Right cardiac atrium (tissue), 5 donors: ENCODE measurements around the gene FRMPD2. TPM values are rescaled to one million over a fixed set of nuclear protein-coding genes. Genes with fewer than 3 reads are reported as not detected.
A peak's percentile ranks its signal among the peaks of the same experiment; 100 is the strongest.
"Not testable (repeated sequence)": the region's sequence is repeated elsewhere in the genome, so short reads cannot be mapped to it uniquely, and the experiment has no call there.

Experiments used
- ATAC-seq, 2 donors: fragments of 200-7000 bp; cut with Tn5 transposase; one replicate each; pipeline versions ENCODE4 v1.8.0 to v1.9.1; 2020; ENCODE audit warnings: moderate library complexity in 2 of 2, mild to moderate bottlenecking in 1 of 2
- DNase-seq, 3 donors: peaks; one replicate each; pipeline ENCODE4 v3.0.0-alpha.2; 2020
- H3K27ac ChIP-seq: one replicate; pipeline ENCODE4 v1.5.1; 2013; ENCODE audit warnings: mild to moderate bottlenecking, low read length, control low read depth, moderate library complexity
- H3K27me3 ChIP-seq: one replicate; pipeline ENCODE4 v1.6.1; 2013; ENCODE audit not compliant: control insufficient read depth, insufficient read depth
- H3K4me1 ChIP-seq: one replicate; pipeline ENCODE4 v1.6.1; 2013; ENCODE audit warnings: low read length; ENCODE audit not compliant: control insufficient read depth, insufficient read depth
- H3K4me3 ChIP-seq: one replicate; pipeline ENCODE4 v1.5.1; 2013; ENCODE audit warnings: low read length, control low read depth
- H3K9me3 ChIP-seq: one replicate; pipeline ENCODE4 v1.6.1; 2013; ENCODE audit warnings: low read length; ENCODE audit not compliant: control insufficient read depth
- WGBS: extraction: QIAGEN DNeasy Blood & Tissue Kit; methylation state at CpG from one replicate; pipeline ENCODE4 v1.1.7; 2013; 5-methylcytosine and 5-hydroxymethylcytosine counted together
- intact Hi-C, 4 donors: fragments of 100-400 bp; cut with DNase I; formaldehyde crosslinking; loops; one replicate each; pipeline versions ENCODE4 v1.11.0 to v1.14.0; 2022 to 2023
- polyA plus RNA-seq: library from polyadenylated mRNA; stranded (reverse); fragments of 200-250 nt; gene quantifications from one replicate; pipeline ENCODE4 v1.2.3, GENCODE V29; 2013
- total RNA-seq, 4 donors: library from RNA; stranded (reverse); fragmentation: NEBNext Ultra II Directional; extraction: Animal tissue kit (Norgen Biotek cat#: 25700); gene quantifications; one replicate each; pipeline ENCODE4 v1.2.1, GENCODE V29; 2021
- donor health status: healthy with polysubstance abuse.
- donor health status: DM: no; HTN: yes; CAD: no.
- donor health status: DM: no; HTN: no; CAD: no.
- donor health status: DM: no; HTN: yes; CAD: no; lungs with severe emphysema.
- donor health status: DM: yes; HTN: yes; CAD: no.

Gene FRMPD2
- total and polyA plus RNA-seq, 5 donors: 1.3 to 6.5 (median 4.3) TPM

GRCh38 chr10:48197236-48197899 lies 77.1 kb downstream of the FRMPD2 start:
- no peak overlapping the region for H3K27ac ChIP-seq
- H3K27me3 ChIP-seq: no peaks in the 10 kb centered on the region
- intact Hi-C loops: no loop called here
- WGBS: 84% methylated on average over 6 of the region's 6 CpGs
- H3K9me3 ChIP-seq: no peaks in the 10 kb centered on the region
- no peak overlapping the region for H3K4me3 ChIP-seq
- ATAC-seq (no peak), DNase-seq (no peak)
- no peaks in the 10 kb centered on the region for H3K4me1 ChIP-seq

DNA sequence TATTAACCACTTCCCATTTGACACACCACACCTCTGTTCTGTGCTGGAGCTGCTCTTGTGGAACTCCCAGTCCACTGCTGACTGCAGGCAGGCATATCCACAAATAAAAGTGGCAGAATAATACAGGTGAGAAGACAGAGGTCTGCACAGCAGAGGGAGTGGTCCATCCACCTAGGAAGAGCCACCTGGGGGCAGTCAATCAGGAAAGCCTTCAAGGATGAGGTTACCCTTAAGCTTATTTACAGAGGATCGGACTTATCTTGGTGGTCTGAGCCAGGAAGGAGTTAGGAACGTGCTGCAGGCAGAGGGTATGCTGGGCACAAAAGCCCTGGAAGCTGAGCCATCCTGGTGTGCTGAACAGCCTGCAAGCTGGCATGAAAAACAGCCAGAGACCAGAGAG lies 78.7 kb downstream of the FRMPD2 start:
- ATAC-seq (no peak), DNase-seq (no peak)
- no peak overlapping the region for H3K4me3 ChIP-seq
- H3K4me1 ChIP-seq: no peaks in the 10 kb centered on the region
- WGBS: 58% methylated on average over 2 of the region's 2 CpGs
- no peak overlapping the region for H3K27ac ChIP-seq
- intact Hi-C loops: no loop called here
- no peaks in the 10 kb centered on the region for H3K27me3 ChIP-seq
- H3K9me3 ChIP-seq: no peaks in the 10 kb centered on the region

- WGBS: 70% methylated on average over 1 of the region's 1 CpG
- ATAC-seq (peak in 1 of 2 donors; percentile 48), DNase-seq (no peak)
- Histone ChIP-seq H3K9me3 (no peaks in the 10 kb centered on the region), H3K4me3 (no peak overlapping the region), H3K4me1 (no peaks in the 10 kb centered on the region), H3K27me3 (no peaks in the 10 kb centered on the region), H3K27ac (no peak overlapping the region)
- intact Hi-C loops: no loop called here
These were observed 79.7 kb downstream of the FRMPD2 start for GRCh38 chr10:48194830-48195229.

DNA sequence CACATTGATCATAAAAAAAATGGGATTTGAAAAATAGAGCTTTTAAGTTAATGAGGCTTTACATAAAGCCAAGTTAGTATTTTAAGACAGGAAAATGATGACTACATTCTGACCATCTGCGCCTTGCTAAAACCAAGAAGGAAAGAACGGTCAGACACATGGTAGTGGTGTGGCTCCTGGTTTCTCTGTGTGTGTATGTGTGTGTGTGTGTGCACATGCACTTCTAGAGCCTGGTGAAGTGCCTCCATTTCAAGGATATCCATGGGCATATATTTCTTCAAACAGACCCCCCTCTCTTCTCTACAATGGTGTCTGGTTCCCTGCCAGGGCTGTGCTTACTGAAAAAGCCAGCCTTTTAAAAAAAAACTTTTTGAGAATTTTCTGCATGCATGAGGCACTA lies 80.9 kb downstream of the FRMPD2 start:
- DNase-seq (no peak), ATAC-seq (no peak)
- 92% methylated on average over 2 of the region's 2 CpGs for WGBS
- intact Hi-C loops: no loop called here
- Histone ChIP-seq H3K9me3 (no peaks in the 10 kb centered on the region), H3K27me3 (no peaks in the 10 kb centered on the region), H3K27ac (no peak overlapping the region), H3K4me3 (no peak overlapping the region), H3K4me1 (no peaks in the 10 kb centered on the region)

- intact Hi-C loops: no loop called here
- Histone ChIP-seq H3K9me3 (no peaks in the 10 kb centered on the region), H3K4me3 (no peak overlapping the region), H3K4me1 (no peaks in the 10 kb centered on the region), H3K27ac (no peak overlapping the region), H3K27me3 (no peaks in the 10 kb centered on the region)
- 55% methylated on average over 9 of the region's 9 CpGs for WGBS
- no peak for ATAC-seq
- DNase-seq: no peak
These were observed 81.5 kb downstream of the FRMPD2 start for GRCh38 chr10:48192881-48193450.

DNA sequence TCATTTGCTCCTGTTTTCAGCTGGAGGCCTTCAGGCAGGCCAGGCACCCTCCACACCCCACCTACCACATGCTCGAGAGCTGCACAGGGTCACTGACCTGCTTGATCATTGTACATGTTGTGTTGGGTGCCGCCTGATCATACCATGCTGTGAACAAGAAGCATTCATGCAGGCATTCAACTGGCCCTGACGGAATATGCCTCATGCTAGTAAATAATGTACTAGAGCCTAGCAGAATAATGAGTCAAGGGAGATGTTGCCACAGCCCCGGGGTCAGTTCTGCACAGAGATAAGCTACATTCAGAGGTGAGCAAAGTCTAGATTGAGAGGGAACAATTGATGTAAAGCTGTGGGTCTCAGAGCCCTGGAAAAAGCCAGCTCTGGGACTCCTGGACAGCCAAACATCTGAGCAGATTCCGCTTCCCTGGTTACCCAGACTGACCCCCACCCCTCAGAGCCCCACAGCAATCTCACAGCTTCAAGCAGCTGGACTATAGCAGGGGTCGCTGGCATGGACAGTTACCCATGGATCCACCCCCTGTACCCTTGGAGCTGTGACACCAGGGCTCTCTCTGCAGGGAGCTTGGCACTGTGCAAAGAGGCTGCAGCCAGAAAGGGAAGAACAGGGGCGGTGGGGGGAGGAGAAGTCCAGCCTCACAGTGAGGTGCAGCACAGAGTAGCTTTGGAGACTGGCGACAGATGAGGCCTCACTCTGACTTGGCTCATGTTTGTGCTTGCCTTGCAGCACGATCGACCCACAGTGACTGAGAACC lies 86.6 kb downstream of the FRMPD2 start:
- H3K27ac ChIP-seq: no peak overlapping the region
- ATAC-seq (peak; percentile 61 to 83), DNase-seq (peak in 2 of 3 donors; percentile 53 to 62)
- no peak overlapping the region for H3K4me3 ChIP-seq
- H3K4me1 ChIP-seq: no peaks in the 10 kb centered on the region
- intact Hi-C loops: no loop called here
- H3K9me3 ChIP-seq: no peaks in the 10 kb centered on the region
- no peaks in the 10 kb centered on the region for H3K27me3 ChIP-seq
- 54% methylated on average over 10 of the region's 10 CpGs for WGBS

- ATAC-seq: no peak
These were observed 87.4 kb downstream of the FRMPD2 start for GRCh38 chr10:48187126-48187525.

GRCh38 chr10:48186264-48186804 lies 88.2 kb downstream of the FRMPD2 start:
- H3K4me1 ChIP-seq, H3K27me3 ChIP-seq, ATAC-seq, DNase-seq, H3K27ac ChIP-seq, H3K9me3 ChIP-seq, H3K4me3 ChIP-seq, intact Hi-C loops: not testable (repeated sequence)
- 76% methylated on average over 9 of the region's 9 CpGs for WGBS

More at GRCh38 chr10:48187126-48187525, 87.4 kb downstream of the FRMPD2 start:
- no peaks in the 10 kb centered on the region for H3K9me3 ChIP-seq
- WGBS: 61% methylated on average over 7 of the region's 7 CpGs
- intact Hi-C loops: no loop called here
- DNase-seq: no peak
- H3K27me3 ChIP-seq: no peaks in the 10 kb centered on the region
- H3K27ac ChIP-seq: no peak overlapping the region
- H3K4me1 ChIP-seq: no peaks in the 10 kb centered on the region
- H3K4me3 ChIP-seq: no peak overlapping the region

DNA sequence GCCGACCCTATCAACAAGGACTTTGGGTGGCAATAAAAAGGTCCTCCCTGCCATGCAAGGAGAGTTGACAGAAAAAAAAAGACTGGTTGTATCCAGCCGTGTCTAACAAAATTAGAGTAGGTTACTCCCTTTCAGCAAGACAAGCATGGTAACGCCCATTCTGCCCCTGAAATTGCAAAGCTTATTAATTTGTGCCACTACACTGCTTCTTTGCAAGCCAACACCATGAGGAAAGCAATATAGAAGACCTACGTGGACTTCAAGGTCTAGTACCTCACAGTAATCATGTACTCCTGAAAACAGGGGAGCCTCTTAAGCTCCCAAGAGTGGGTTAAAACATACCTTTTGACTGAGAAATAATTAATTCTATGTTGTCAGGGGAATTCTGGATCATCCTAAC lies 90.3 kb downstream of the FRMPD2 start:
- intact Hi-C loops: no loop called here
- H3K27me3 ChIP-seq: no peaks in the 10 kb centered on the region
- H3K4me1 ChIP-seq: no peaks in the 10 kb centered on the region
- ATAC-seq (no peak), DNase-seq (no peak)
- WGBS: 77% methylated on average over 4 of the region's 4 CpGs
- H3K4me3 ChIP-seq: no peak overlapping the region
- H3K27ac ChIP-seq: no peak overlapping the region
- H3K9me3 ChIP-seq: no peaks in the 10 kb centered on the region

GRCh38 chr10:48172715-48173114 lies 101.8 kb downstream of the FRMPD2 start:
- WGBS: 42% methylated on average over 5 of the region's 5 CpGs
- intact Hi-C loops, H3K4me1 ChIP-seq, ATAC-seq, H3K9me3 ChIP-seq, H3K27me3 ChIP-seq, H3K4me3 ChIP-seq, H3K27ac ChIP-seq, DNase-seq: not testable (repeated sequence)

GRCh38 chr10:48160670-48161069 lies 113.8 kb downstream of the FRMPD2 start:
- DNase-seq: peak in 1 of 3 donors; percentile 33
- H3K27ac ChIP-seq, H3K4me3 ChIP-seq, ATAC-seq, H3K4me1 ChIP-seq, H3K27me3 ChIP-seq, H3K9me3 ChIP-seq, intact Hi-C loops: not testable (repeated sequence)
- whole genome bisulfite sequencing: 35% methylated on average over 3 of the region's 5 CpGs
